ENCODE measurements around the gene EMC9. TPM values are rescaled to one million over a fixed set of nuclear protein-coding genes. Genes with fewer than 3 reads are reported as not detected.

EMC9 gene
- total and polyA plus RNA-seq, 2 donors (not counting 1 experiment from before 2014, with no cell fraction given): 24.7 to 25.9 TPM

DNA sequence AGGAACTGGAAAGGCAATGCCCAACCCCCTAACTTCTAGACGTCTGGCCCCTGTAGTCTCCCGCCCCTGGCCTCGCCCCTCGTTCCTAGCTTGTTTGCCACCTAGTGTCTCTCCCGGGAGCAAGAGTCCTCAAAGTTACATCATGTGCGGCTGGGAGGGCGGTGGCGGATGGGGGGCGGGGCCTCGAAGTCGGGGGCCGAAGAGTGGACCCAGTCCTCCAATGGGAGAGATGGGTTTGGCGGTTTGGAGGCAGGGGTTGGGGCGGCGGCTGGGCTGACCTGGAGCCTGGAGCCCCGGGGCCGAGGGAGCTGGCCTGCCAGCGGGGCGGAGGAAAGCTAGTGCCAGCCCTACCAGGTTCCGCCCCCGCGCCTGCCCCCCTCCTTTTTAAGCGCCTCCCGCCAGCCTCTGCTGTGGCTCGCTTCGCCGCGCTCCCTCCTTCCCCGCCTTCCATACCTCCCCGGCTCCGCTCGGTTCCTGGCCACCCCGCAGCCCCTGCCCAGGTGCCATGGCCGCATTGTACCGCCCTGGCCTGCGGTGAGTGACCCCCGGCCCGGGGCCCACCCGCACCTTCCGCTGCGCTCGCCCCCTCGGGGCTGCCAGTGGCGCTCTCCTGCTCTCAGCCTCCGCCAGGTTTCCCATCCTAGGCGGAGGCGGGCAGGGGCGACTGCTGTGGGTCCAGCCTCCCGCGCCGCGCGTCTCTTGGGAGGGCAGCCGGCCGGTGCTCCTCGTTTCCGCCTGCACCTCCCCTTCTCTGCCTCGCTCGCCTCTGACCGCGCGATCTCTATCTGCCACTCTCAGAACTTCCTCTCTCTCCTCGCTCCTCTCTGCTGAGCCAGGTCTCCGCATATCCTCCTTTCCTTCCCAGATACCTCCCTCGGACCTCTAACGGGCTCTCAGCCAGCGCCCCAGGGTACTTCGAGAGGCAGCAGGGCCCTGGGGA lies 47.2 kb downstream of the EMC9 start, which contains the start of gene PCK2:
PCK2 (plus strand) TSS at position 411 of the 940 bp plus-strand sequence; CDS start at position 506, 95 bp downstream.
- peak; percentile 81 for DNase-seq
- Mint-ChIP-seq H3K4me1 (peaks cover 38% of the 10 kb centered on the region), H3K27me3 (no peaks in the 10 kb centered on the region), H3K9me3 (ENCODE audit: insufficient read depth) (no peaks in the 10 kb centered on the region), H3K27ac (peak within 1 kb of the TSS; percentile 92), H3K4me3 (peak within 1 kb of the TSS; percentile 95)
- H2AFZ ChIP-seq (ENCODE audit: insufficient read depth, low read depth, low read length, poor library complexity, severe bottlenecking): peak within 1 kb of the TSS; percentile 92
- H3K36me3 ChIP-seq (replicated peaks in 1 of 2; ENCODE audit: control extremely low read depth in 1 of 2, control insufficient read depth in 1 of 2, extremely low read depth in 1 of 2, insufficient read depth in 2 of 2, low read length in 1 of 2): peaks cover 2 to 20% of the 10 kb centered on the region in 2 experiments
- TF ChIP-seq, protein P1, sequence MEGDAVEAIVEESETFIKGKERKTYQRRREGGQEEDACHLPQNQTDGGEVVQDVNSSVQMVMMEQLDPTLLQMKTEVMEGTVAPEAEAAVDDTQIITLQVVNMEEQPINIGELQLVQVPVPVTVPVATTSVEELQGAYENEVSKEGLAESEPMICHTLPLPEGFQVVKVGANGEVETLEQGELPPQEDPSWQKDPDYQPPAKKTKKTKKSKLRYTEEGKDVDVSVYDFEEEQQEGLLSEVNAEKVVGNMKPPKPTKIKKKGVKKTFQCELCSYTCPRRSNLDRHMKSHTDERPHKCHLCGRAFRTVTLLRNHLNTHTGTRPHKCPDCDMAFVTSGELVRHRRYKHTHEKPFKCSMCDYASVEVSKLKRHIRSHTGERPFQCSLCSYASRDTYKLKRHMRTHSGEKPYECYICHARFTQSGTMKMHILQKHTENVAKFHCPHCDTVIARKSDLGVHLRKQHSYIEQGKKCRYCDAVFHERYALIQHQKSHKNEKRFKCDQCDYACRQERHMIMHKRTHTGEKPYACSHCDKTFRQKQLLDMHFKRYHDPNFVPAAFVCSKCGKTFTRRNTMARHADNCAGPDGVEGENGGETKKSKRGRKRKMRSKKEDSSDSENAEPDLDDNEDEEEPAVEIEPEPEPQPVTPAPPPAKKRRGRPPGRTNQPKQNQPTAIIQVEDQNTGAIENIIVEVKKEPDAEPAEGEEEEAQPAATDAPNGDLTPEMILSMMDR (IDR thresholded peaks at IDR 0.05): peak; percentile 28
- TF ChIP-seq EZH2 (IDR thresholded peaks at IDR 0.05; ENCODE audit: borderline replicate concordance, insufficient read depth, low read depth, low read length, poor library complexity, severe bottlenecking): no peak
- H3K4me2 ChIP-seq (replicated peaks; ENCODE audit: low read depth, low read length, poor library complexity, severe bottlenecking): peak within 1 kb of the TSS; percentile 95
- CTCF ChIA-PET: interaction anchor here (0.8 to 12.1 kb wide), 16 partner anchors 11 to 214 kb away, joined by 3 to 292 read pairs (median 5); partner anchors contain the start of genes CIDEB, DCAF11, EMC9 and IPO4
- intact Hi-C loops (cut with micrococcal nuclease): loop anchor here (1.0 to 5.0 kb wide), 5 partner anchors 13 to 527 kb away; partner anchors contain the start of genes AP1G2, DCAF11, NRL and PSME1
- POLR2A ChIA-PET: interaction anchor here (0.6 to 4.1 kb wide), 11 partner anchors 13 to 149 kb away, joined by 3 to 35 read pairs (median 7); partner anchors contain the start of genes DCAF11, IRF9, NRL and PSME1
- peak within 1 kb of the TSS; percentile 80 to 95 for H3K27ac ChIP-seq (ENCODE audit: low read length in 2 of 2)
- H3K4me1 ChIP-seq (ENCODE audit: control insufficient read depth in 2 of 2, insufficient read depth in 2 of 2, low read length in 2 of 2): peaks cover 5 to 35% of the 10 kb centered on the region in 2 donors
- peak; percentile 66 for ATAC-seq (ENCODE audit: low read depth)
- under 1% methylated on average over 61 of the region's 68 CpGs for WGBS (ENCODE audit: insufficient coverage)
- H3K4me3 ChIP-seq (ENCODE audit: control extremely low read depth in 1 of 5, extremely low read depth in 1 of 5, insufficient read depth in 1 of 5, low read depth in 2 of 5, low read length in 4 of 5): peak within 1 kb of the TSS; percentile 62 to 97 (median 89)
- H3K9me3 ChIP-seq (ENCODE audit: control extremely low read depth in 1 of 3, control insufficient read depth in 2 of 3, insufficient read depth in 1 of 3, low read length in 2 of 3): no peaks in the 10 kb centered on the region
- H3K27me3 ChIP-seq (replicated peaks in 1 of 4; ENCODE audit: control extremely low read depth in 1 of 4, control insufficient read depth in 3 of 4, insufficient read depth in 4 of 4, low read length in 3 of 4): no peaks in the 10 kb centered on the region
- peaks cover 33% of the 10 kb centered on the region for H3K79me2 ChIP-seq (ENCODE audit: control insufficient read depth, insufficient read depth, low read length)
- peak within 1 kb of the TSS; percentile 95 for H3K9ac ChIP-seq (ENCODE audit: low read length)
- peaks cover 7% of the 10 kb centered on the region for H4K20me1 ChIP-seq (ENCODE audit: control insufficient read depth, insufficient read depth, low read length, poor library complexity, severe bottlenecking)
